GM12878 (cell line): ENCODE results near the gene FOXR1. TPM values are rescaled to one million over a fixed set of nuclear protein-coding genes. Genes with fewer than 3 reads are reported as not detected.
A peak's percentile ranks its signal among the peaks of the same experiment; 100 is the strongest.

ENCODE experiments used
- ATAC-seq: fragments of 200-7000 bp; cut with Tn5 transposase; 3 replicates; pipeline ENCODE4 v1.9.1; 2020; ENCODE audit warnings: mild to moderate bottlenecking, moderate library complexity
- BruUV-seq: library from RNA; stranded (reverse); fragments of 400-500 nt; replicated peaks from 2 replicates; lab custom pipeline; 2021; lab: Mats Ljungman, UMichigan
- CTCF ChIA-PET: fragments of 300-600 bp; sonication (Branson Sonifier 250); formaldehyde crosslinking; extraction: SDS; loops from one replicate; lab custom pipeline; 2021; ENCODE audit warnings: inconsistent platforms; lab: Yijun Ruan, JAX
- POLR2A ChIA-PET: fragments of 350-600 bp; formaldehyde crosslinking; extraction: SDS; loops from one replicate; lab custom pipeline; 2021; ENCODE audit warnings: inconsistent platforms; lab: Charles Lee
- RAD21 ChIA-PET: fragments of 300-600 bp; sonication (Branson Sonifier 250); formaldehyde crosslinking; loops from one replicate; lab custom pipeline; 2023; ENCODE audit warnings: antibody characterized with exemption; ENCODE audit not compliant: unreplicated experiment; lab: Charles Lee
- SMC1A ChIA-PET: fragments of 300-600 bp; sonication (Branson Sonifier 250); formaldehyde crosslinking; loops from one replicate; lab custom pipeline; 2023; ENCODE audit not compliant: unreplicated experiment, uncharacterized antibody; lab: Charles Lee
- DNase-seq: peaks from one replicate; pipeline ENCODE4 v3.0.0-alpha.2; 2011; ENCODE audit warnings: low read depth, low spot score
- FAIRE-seq: peaks from 3 replicates; lab custom pipeline; 2011; peaks lifted over from hg19 to GRCh38; lab: Jason Lieb, UNC
- H2AFZ ChIP-seq: 2 replicates; pipeline ENCODE4 v1.6.0; 2011; ENCODE audit warnings: low read depth, low read length, control low read depth; ENCODE audit not compliant: control insufficient read depth
- H3K27ac ChIP-seq: 2 replicates; pipeline ENCODE4 v1.5.1; 2011; ENCODE audit warnings: control low read depth; ENCODE audit not compliant: control insufficient read depth, insufficient read depth
- H3K27me3 ChIP-seq, 2 experiments: replicated peaks in 1 of 2; 2 replicates each; pipeline versions ENCODE4 v1.6.0 to v1.6.1; 2011; ENCODE audit warnings: low read length in 1 of 2; ENCODE audit not compliant: control insufficient read depth in 2 of 2, insufficient read depth in 2 of 2
- H3K36me3 ChIP-seq, 2 experiments: 2 replicates each; pipeline ENCODE4 v1.5.1; 2011; ENCODE audit warnings: low read length in 1 of 2; ENCODE audit not compliant: control insufficient read depth in 2 of 2, insufficient read depth in 2 of 2
- H3K4me1 ChIP-seq: 2 replicates; pipeline ENCODE4 v1.6.1; 2011; ENCODE audit warnings: mild to moderate bottlenecking, low read length, moderate library complexity, mixed read lengths; ENCODE audit not compliant: control insufficient read depth, insufficient read depth
- H3K4me2 ChIP-seq: 2 replicates; pipeline ENCODE4 v1.6.0; 2011; ENCODE audit warnings: control low read depth; ENCODE audit not compliant: control insufficient read depth, insufficient read depth
- H3K4me3 ChIP-seq: fragments of 200-600 bp; sonication (generic); 2 replicates; pipeline ENCODE4 v1.5.1; 2016
- H3K79me2 ChIP-seq: 2 replicates; pipeline ENCODE4 v1.6.0; 2011; ENCODE audit warnings: low read length; ENCODE audit not compliant: control insufficient read depth, insufficient read depth
- H3K9ac ChIP-seq: 2 replicates; pipeline ENCODE4 v1.8.0; 2011; ENCODE audit warnings: low read length, control low read depth, mixed read lengths; ENCODE audit not compliant: control insufficient read depth, insufficient read depth
- H3K9me3 ChIP-seq: replicated peaks from 3 replicates; pipeline ENCODE4 v1.5.1; 2011; ENCODE audit warnings: mild to moderate bottlenecking, low read length; ENCODE audit not compliant: control insufficient read depth, insufficient read depth
- H4K20me1 ChIP-seq: 2 replicates; pipeline ENCODE4 v1.6.0; 2011; ENCODE audit not compliant: control insufficient read depth, insufficient read depth
- CEBPB ChIP-seq, 2 experiments: fragments of 150-350 bp in 1 of 2; IDR thresholded peaks; 2 replicates each; pipeline ENCODE4 v1.6.1; 2012 to 2014; ENCODE audit warnings: low read depth in 2 of 2, low read length in 2 of 2, borderline replicate concordance in 1 of 2, inconsistent platforms in 1 of 2
- NR2F1 ChIP-seq: fragments of 450-650 bp; conservative IDR thresholded peaks from 2 replicates; pipeline ENCODE4 v1.6.1; 2017; ENCODE audit warnings: mild to moderate bottlenecking
- RELA ChIP-seq: fragments of 450-650 bp; IDR thresholded peaks from 2 replicates; pipeline ENCODE4 v1.8.0; 2014; ENCODE audit warnings: borderline replicate concordance; ENCODE audit not compliant: partially characterized antibody
- RUNX3 ChIP-seq: IDR thresholded peaks from 2 replicates; pipeline ENCODE4 v1.6.1; 2012; ENCODE audit warnings: low read length, inconsistent platforms
- WGBS: methylation state at CpG from one replicate; pipeline ENCODE4 v1.1.6; 2016; ENCODE audit warnings: low lambda C conversion rate; ENCODE audit not compliant: insufficient replicate concordance, insufficient coverage; ENCODE audit errors: missing lambda C conversion rate; 5-methylcytosine and 5-hydroxymethylcytosine counted together
- in situ Hi-C: fragments of 300-500 bp; cut with MboI; formaldehyde crosslinking; loops from 9 replicates; pipeline ENCODE4 v1.14.3; 2018; ENCODE audit warnings: mixed read lengths
- intact Hi-C: fragments of 100-400 bp; cut with micrococcal nuclease; formaldehyde crosslinking; loops from one replicate; pipeline ENCODE4 v1.14.2; 2022; ENCODE audit not compliant: unreplicated experiment
- polyA plus RNA-seq, 11 experiments: library from polyadenylated mRNA; depleted of rRNA in 4 of 11; unstranded in 6 of 11; stranded (reverse) in 5 of 11; fragments of >200 nt; fragmentation: Nextera tagmentation in 4 of 11; fragmentation: Illumina TruSeq in 1 of 11; extraction: Ambion mirVana in 4 of 11; extraction: Trizol in 1 of 11; gene quantifications; 1 replicate in 1 of 11; 2 replicates in 10 of 11; pipeline versions ENCODE4 v1.2.1 to v1.2.3, GENCODE V29; 2011 to 2016; ENCODE audit warnings: inconsistent platforms in 2 of 11, missing spikeins in 2 of 11, low read depth in 1 of 11
- total RNA-seq, 4 experiments: library from RNA; depleted of rRNA in 3 of 4; stranded (reverse); fragments of >200 nt in 3 of 4; fragmentation: Illumina TruSeq in 1 of 4; extraction: Trizol in 1 of 4; gene quantifications; 2 replicates each; pipeline versions ENCODE4 v1.2.1 to v1.2.3, GENCODE V29; 2013 to 2021
- TF ChIP-seq, protein P1 (sequence below): fragments of 450-650 bp; IDR thresholded peaks from 2 replicates; pipeline ENCODE4 v1.6.1; 2017; ENCODE audit warnings: mild to moderate bottlenecking, low read depth, inconsistent platforms; ENCODE audit not compliant: poor library complexity, severe bottlenecking
- TF ChIP-seq, protein P2 (sequence below): IDR thresholded peaks from 2 replicates; pipeline ENCODE4 v1.6.1; 2011; ENCODE audit warnings: low read depth, low read length, improper control_type of control experiment, borderline replicate concordance

The FOXR1 gene
- total and polyA plus RNA-seq, 10 of the 15 experiments (the other 5 are each of a cell fraction or from before 2014, with no cell fraction given), result not detected

DNA sequence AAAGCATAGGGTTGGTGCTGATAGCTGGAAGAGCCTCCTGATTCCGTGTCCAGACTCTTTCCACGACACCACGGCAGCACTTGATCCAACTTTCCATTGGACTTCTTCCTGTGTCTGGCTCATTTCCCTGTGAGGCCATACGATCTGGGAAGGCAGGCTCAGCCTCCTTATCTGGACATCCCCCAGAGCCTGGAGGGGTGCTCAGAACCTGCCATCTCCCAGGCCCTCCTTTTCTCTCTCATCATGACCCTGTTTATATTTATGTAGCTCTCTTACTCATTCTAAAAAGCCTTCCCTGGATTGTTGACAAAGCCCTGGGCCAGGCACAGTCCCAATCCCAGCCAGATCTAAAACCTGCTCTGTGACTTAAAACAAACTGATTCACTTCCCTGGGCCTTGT, 38.1 kb upstream of the FOXR1 start:
- H3K4me2 ChIP-seq, result no peak overlapping the region
- no peaks in the 10 kb centered on the region for H3K27me3 ChIP-seq
- no TSS peak for BruUV-seq
- RAD21 ChIA-PET, result interaction anchor here (1.0 to 1.8 kb wide), 4 partner anchors 20 to 244 kb away, joined by 3 to 11 read pairs (median 4); partner anchors contain the start of gene UPK2
- H3K79me2 ChIP-seq, result no peaks in the 10 kb centered on the region
- H3K4me3 ChIP-seq, result no peak overlapping the region
- WGBS, result 26% methylated on average over 4 of the region's 4 CpGs
- intact Hi-C loops (no loop called here), in situ Hi-C loops (no loop called here)
- no peak overlapping the region for H3K9ac ChIP-seq
- H3K4me1 ChIP-seq, result peaks cover 10% of the 10 kb centered on the region; the same call in 1 of the 2 replicates
- SMC1A ChIA-PET, result interaction anchor here (1.0 to 12.9 kb wide), 5 partner anchors 10 to 243 kb away, joined by 3 to 185 read pairs (median 3); no protein-coding TSS in a partner anchor
- no peaks in the 10 kb centered on the region for H3K9me3 ChIP-seq
- FAIRE-seq (no peak), ATAC-seq (no peak), DNase-seq (no peak)
- TF ChIP-seq CEBPB (IDR thresholded peaks at IDR 0.05; ENCODE audit: borderline replicate concordance in 1 of 2, low read depth in 2 of 2, low read length in 2 of 2) (no peak), NR2F1 (no peak)
- POLR2A ChIA-PET, result interaction anchor here (1.1 kb wide), 2 partner anchors 11 to 241 kb away, joined by 4 to 5 read pairs; no protein-coding TSS in a partner anchor
- no peak overlapping the region for H3K27ac ChIP-seq
- CTCF ChIA-PET, result interaction anchor here (0.6 to 11.6 kb wide), 4 partner anchors 10 to 96 kb away, joined by 3 to 330 read pairs (median 3); no protein-coding TSS in a partner anchor
- H2AFZ ChIP-seq, result no peak overlapping the region
- H4K20me1 ChIP-seq, result no peaks in the 10 kb centered on the region
- H3K36me3 ChIP-seq, result no peaks in the 10 kb centered on the region

DNA sequence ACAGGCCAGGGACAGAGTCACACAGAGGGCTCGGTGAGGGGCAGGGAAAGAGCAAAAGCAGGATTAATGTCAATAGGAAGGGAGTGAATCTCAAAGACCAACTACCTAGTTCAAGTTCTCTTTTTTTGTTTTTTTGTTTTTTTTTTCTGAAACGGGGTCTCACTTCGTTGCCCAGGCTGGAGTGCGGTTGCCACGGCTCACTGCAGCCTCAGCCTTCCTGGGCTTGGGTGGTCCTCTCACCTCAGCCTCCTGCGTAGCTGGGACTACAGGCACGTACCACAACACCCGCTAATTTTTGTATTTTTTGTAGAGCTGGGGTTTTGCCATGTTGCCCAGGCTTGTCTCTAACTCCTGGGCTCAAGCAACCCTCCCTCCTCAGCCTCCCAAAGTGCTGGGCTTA, 36.2 kb upstream of the FOXR1 start:
- in situ Hi-C loops (no loop called here), intact Hi-C loops (no loop called here)
- no peak overlapping the region for H3K27ac ChIP-seq
- no peaks in the 10 kb centered on the region for H3K79me2 ChIP-seq
- no peak overlapping the region for H3K4me2 ChIP-seq
- ChIA-PET CTCF (interaction anchor here (0.6 to 2.0 kb wide), 3 partner anchors 246 to 252 kb away, joined by 3 to 4 read pairs (median 3); no protein-coding TSS in a partner anchor), SMC1A (interaction anchor here (0.7 to 1.4 kb wide), 6 partner anchors 11 to 389 kb away, joined by 3 to 6 read pairs (median 3); no protein-coding TSS in a partner anchor), POLR2A (interaction anchor here (0.6 to 0.8 kb wide), 3 partner anchors 17 to 540 kb away, joined by 3 to 6 read pairs (median 5); partner anchors contain the start of gene ABCG4), RAD21 (interaction anchor here (0.6 to 0.9 kb wide), 2 partner anchors 220 to 399 kb away, joined by 3 read pairs; no protein-coding TSS in a partner anchor)
- BruUV-seq, result no TSS peak
- no peak overlapping the region for H3K4me3 ChIP-seq
- WGBS, result 9% methylated on average over 8 of the region's 8 CpGs
- H4K20me1 ChIP-seq, result no peaks in the 10 kb centered on the region
- H3K9me3 ChIP-seq, result no peaks in the 10 kb centered on the region
- no peaks in the 10 kb centered on the region for H3K36me3 ChIP-seq
- TF ChIP-seq RELA (no peak), RUNX3 (peak; percentile 51)
- TF ChIP-seq, protein P1, sequence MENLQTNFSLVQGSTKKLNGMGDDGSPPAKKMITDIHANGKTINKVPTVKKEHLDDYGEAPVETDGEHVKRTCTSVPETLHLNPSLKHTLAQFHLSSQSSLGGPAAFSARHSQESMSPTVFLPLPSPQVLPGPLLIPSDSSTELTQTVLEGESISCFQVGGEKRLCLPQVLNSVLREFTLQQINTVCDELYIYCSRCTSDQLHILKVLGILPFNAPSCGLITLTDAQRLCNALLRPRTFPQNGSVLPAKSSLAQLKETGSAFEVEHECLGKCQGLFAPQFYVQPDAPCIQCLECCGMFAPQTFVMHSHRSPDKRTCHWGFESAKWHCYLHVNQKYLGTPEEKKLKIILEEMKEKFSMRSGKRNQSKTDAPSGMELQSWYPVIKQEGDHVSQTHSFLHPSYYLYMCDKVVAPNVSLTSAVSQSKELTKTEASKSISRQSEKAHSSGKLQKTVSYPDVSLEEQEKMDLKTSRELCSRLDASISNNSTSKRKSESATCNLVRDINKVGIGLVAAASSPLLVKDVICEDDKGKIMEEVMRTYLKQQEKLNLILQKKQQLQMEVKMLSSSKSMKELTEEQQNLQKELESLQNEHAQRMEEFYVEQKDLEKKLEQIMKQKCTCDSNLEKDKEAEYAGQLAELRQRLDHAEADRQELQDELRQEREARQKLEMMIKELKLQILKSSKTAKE, result no peak
- TF ChIP-seq, protein P2, sequence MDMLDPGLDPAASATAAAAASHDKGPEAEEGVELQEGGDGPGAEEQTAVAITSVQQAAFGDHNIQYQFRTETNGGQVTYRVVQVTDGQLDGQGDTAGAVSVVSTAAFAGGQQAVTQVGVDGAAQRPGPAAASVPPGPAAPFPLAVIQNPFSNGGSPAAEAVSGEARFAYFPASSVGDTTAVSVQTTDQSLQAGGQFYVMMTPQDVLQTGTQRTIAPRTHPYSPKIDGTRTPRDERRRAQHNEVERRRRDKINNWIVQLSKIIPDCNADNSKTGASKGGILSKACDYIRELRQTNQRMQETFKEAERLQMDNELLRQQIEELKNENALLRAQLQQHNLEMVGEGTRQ, result no peak
- H3K4me1 ChIP-seq, result peaks cover 12% of the 10 kb centered on the region
- FAIRE-seq (no peak), DNase-seq (no peak), ATAC-seq (peak; percentile 25)
- no peaks in the 10 kb centered on the region for H3K27me3 ChIP-seq
- no peak overlapping the region for H2AFZ ChIP-seq
- H3K9ac ChIP-seq, result no peak overlapping the region
